ENCODE data around the gene ARID3B.

Gene ARID3B

GRCh38 chr15:74609938-74610301 is 68.9 kb downstream of the ARID3B start:
- DNase-seq: no peak

GRCh38 chr15:74610302-74610951 is 69.4 kb downstream of the ARID3B start:
- peak; percentile 97 for DNase-seq

- DNase-seq: no peak
These were observed 70.3 kb downstream of the ARID3B start for GRCh38 chr15:74611341-74611740.

- no peak for DNase-seq
These were observed 70.8 kb downstream of the ARID3B start for GRCh38 chr15:74611834-74612233.

- no peak for DNase-seq
These were observed 71.7 kb downstream of the ARID3B start for GRCh38 chr15:74612677-74613076.

- no peak for DNase-seq
These were observed 72.3 kb downstream of the ARID3B start for GRCh38 chr15:74613089-74613952.

GRCh38 chr15:74613953-74614743 is 73.1 kb downstream of the ARID3B start:
- no peak for DNase-seq

GRCh38 chr15:74614744-74615507 is 73.9 kb downstream of the ARID3B start:
- peak; percentile 72 for DNase-seq

- peak; percentile 97 for DNase-seq
These were observed 74.7 kb downstream of the ARID3B start, which contains the start of gene CLK3 for GRCh38 chr15:74615508-74616365. CLK3 (plus strand) TSS chr15:74615836; CDS start chr15:74619197, 3,361 bp downstream.

GRCh38 chr15:74616366-74616939 is 75.4 kb downstream of the ARID3B start:
- peak; percentile 59 for DNase-seq

- DNase-seq: peak; percentile 16
These were observed 76.0 kb downstream of the ARID3B start for GRCh38 chr15:74616996-74617395.

GRCh38 chr15:74618841-74619596 is 78.0 kb downstream of the ARID3B start:
- DNase-seq: no peak

GRCh38 chr15:74619916-74620635 is 79.1 kb downstream of the ARID3B start:
- DNase-seq: no peak

- peak; percentile 76 for DNase-seq
These were observed 79.9 kb downstream of the ARID3B start for GRCh38 chr15:74620636-74621545.

- no peak for DNase-seq
These were observed 80.5 kb downstream of the ARID3B start for GRCh38 chr15:74621546-74621920.

- no peak for DNase-seq
These were observed 80.9 kb downstream of the ARID3B start for GRCh38 chr15:74621936-74622335.

GRCh38 chr15:74622758-74623157 is 81.7 kb downstream of the ARID3B start:
- no peak for DNase-seq

GRCh38 chr15:74624020-74624602 is 83.1 kb downstream of the ARID3B start:
- no peak for DNase-seq

Data from OCI-M1 (cell line).